ENCODE data around the gene PHAF1. TPM values are rescaled to one million over a fixed set of nuclear protein-coding genes. Genes with fewer than 3 reads are reported as not detected.

Gene PHAF1
- total and polyA plus RNA-seq, 2 of the 13 experiments (the other 11 are each of a cell fraction or from before 2014, with no cell fraction given), result 48.3 to 174 TPM

DNA sequence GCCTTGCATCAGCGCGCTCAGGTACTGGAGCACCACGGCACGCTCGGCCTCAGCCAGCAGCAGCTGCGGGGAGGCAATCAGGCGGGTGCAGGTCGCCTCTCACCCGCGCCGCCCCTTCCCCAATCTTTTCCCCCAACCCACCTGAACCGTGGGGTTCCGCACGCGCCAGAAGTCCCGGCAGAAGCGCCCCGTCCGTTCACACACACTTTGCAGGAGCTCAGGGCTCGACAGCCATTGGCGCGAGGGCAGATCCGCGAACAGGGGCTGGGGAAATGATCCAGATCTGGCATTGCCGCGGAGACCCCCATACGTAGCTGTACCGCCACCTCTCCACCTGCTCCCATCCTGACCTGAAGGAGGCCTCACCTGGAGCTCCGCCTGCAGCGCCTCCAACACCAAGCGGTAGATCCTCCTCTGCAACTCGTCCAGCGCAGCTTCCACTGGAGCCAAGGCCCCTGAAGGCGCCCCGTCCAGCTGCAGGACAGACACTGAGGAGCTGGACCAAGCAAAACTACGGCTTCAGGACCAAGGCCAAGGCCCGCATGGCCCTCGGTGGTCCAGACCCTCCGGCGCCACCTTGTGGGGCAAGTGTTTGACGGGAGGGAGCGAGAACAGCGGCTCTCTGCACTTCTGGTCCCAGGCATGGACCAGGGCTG is 75.4 kb downstream of the PHAF1 start (continued):
- TF ChIP-seq TSC22D2 (CRISPR knock-in tag; IDR thresholded peaks at IDR 0.05; ENCODE audit: borderline replicate concordance) (peak; percentile 96), MIER3 (CRISPR knock-in tag; IDR thresholded peaks at IDR 0.05; ENCODE audit: borderline replicate concordance) (peak; percentile 93; the same call in 1 of the 2 replicates), ZNF431 (CRISPR knock-in tag; IDR thresholded peaks at IDR 0.05; ENCODE audit: borderline replicate concordance, low read depth) (peak; percentile 20; the same call in 1 of the 2 replicates), MIXL1 (CRISPR knock-in tag; IDR thresholded peaks at IDR 0.05) (peak; percentile 93), ESRRA (CRISPR knock-in tag; IDR thresholded peaks at IDR 0.05; ENCODE audit: low read depth) (peak; percentile 81; the same call in 1 of the 2 replicates), ELF1 (CRISPR knock-in tag; IDR thresholded peaks at IDR 0.05) (peak; percentile 67; the same call in 1 of the 2 replicates), SP1 (IDR thresholded peaks at IDR 0.05) (no peak), SP1 (CRISPR knock-in tag; IDR thresholded peaks at IDR 0.05) (peak; percentile 60), SMC3 (IDR thresholded peaks at IDR 0.05; ENCODE audit: low read length) (peak; percentile 80; the same call in 1 of the 2 replicates), ZNF207 (IDR thresholded peaks at IDR 0.05; ENCODE audit: borderline replicate concordance) (no peak), ZNF331 (CRISPR knock-in tag; IDR thresholded peaks at IDR 0.05) (peak; percentile 96), CBX5 (CRISPR knock-in tag; IDR thresholded peaks at IDR 0.05; ENCODE audit: borderline replicate concordance) (peak; percentile 95; the same call in 1 of the 2 replicates)
- TF ChIP-seq, protein P1, sequence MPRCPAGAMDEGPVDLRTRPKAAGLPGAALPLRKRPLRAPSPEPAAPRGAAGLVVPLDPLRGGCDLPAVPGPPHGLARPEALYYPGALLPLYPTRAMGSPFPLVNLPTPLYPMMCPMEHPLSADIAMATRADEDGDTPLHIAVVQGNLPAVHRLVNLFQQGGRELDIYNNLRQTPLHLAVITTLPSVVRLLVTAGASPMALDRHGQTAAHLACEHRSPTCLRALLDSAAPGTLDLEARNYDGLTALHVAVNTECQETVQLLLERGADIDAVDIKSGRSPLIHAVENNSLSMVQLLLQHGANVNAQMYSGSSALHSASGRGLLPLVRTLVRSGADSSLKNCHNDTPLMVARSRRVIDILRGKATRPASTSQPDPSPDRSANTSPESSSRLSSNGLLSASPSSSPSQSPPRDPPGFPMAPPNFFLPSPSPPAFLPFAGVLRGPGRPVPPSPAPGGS (CRISPR knock-in tag; IDR thresholded peaks at IDR 0.05), result peak; percentile 77
- TF ChIP-seq, protein P2, sequence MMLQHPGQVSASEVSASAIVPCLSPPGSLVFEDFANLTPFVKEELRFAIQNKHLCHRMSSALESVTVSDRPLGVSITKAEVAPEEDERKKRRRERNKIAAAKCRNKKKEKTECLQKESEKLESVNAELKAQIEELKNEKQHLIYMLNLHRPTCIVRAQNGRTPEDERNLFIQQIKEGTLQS (CRISPR knock-in tag; IDR thresholded peaks at IDR 0.05), result peak; percentile 77
- TF ChIP-seq, protein P3, sequence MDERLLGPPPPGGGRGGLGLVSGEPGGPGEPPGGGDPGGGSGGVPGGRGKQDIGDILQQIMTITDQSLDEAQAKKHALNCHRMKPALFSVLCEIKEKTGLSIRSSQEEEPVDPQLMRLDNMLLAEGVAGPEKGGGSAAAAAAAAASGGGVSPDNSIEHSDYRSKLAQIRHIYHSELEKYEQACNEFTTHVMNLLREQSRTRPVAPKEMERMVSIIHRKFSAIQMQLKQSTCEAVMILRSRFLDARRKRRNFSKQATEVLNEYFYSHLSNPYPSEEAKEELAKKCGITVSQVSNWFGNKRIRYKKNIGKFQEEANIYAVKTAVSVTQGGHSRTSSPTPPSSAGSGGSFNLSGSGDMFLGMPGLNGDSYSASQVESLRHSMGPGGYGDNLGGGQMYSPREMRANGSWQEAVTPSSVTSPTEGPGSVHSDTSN (CRISPR knock-in tag; IDR thresholded peaks at IDR 0.05), result no peak
- TF ChIP-seq, protein P4, sequence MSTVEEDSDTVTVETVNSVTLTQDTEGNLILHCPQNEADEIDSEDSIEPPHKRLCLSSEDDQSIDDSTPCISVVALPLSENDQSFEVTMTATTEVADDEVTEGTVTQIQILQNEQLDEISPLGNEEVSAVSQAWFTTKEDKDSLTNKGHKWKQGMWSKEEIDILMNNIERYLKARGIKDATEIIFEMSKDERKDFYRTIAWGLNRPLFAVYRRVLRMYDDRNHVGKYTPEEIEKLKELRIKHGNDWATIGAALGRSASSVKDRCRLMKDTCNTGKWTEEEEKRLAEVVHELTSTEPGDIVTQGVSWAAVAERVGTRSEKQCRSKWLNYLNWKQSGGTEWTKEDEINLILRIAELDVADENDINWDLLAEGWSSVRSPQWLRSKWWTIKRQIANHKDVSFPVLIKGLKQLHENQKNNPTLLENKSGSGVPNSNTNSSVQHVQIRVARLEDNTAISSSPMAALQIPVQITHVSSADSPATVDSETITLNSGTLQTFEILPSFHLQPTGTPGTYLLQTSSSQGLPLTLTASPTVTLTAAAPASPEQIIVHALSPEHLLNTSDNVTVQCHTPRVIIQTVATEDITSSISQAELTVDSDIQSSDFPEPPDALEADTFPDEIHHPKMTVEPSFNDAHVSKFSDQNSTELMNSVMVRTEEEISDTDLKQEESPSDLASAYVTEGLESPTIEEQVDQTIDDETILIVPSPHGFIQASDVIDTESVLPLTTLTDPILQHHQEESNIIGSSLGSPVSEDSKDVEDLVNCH (CRISPR knock-in tag; IDR thresholded peaks at IDR 0.05), result no peak
- TF ChIP-seq, protein P5, sequence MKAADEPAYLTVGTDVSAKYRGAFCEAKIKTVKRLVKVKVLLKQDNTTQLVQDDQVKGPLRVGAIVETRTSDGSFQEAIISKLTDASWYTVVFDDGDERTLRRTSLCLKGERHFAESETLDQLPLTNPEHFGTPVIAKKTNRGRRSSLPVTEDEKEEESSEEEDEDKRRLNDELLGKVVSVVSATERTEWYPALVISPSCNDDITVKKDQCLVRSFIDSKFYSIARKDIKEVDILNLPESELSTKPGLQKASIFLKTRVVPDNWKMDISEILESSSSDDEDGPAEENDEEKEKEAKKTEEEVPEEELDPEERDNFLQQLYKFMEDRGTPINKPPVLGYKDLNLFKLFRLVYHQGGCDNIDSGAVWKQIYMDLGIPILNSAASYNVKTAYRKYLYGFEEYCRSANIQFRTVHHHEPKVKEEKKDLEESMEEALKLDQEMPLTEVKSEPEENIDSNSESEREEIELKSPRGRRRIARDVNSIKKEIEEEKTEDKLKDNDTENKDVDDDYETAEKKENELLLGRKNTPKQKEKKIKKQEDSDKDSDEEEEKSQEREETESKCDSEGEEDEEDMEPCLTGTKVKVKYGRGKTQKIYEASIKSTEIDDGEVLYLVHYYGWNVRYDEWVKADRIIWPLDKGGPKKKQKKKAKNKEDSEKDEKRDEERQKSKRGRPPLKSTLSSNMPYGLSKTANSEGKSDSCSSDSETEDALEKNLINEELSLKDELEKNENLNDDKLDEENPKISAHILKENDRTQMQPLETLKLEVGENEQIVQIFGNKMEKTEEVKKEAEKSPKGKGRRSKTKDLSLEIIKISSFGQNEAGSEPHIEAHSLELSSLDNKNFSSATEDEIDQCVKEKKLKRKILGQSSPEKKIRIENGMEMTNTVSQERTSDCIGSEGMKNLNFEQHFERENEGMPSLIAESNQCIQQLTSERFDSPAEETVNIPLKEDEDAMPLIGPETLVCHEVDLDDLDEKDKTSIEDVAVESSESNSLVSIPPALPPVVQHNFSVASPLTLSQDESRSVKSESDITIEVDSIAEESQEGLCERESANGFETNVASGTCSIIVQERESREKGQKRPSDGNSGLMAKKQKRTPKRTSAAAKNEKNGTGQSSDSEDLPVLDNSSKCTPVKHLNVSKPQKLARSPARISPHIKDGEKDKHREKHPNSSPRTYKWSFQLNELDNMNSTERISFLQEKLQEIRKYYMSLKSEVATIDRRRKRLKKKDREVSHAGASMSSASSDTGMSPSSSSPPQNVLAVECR (CRISPR knock-in tag; IDR thresholded peaks at IDR 0.05; ENCODE audit: borderline replicate concordance), result peak; percentile 95
- TF ChIP-seq, protein P6, sequence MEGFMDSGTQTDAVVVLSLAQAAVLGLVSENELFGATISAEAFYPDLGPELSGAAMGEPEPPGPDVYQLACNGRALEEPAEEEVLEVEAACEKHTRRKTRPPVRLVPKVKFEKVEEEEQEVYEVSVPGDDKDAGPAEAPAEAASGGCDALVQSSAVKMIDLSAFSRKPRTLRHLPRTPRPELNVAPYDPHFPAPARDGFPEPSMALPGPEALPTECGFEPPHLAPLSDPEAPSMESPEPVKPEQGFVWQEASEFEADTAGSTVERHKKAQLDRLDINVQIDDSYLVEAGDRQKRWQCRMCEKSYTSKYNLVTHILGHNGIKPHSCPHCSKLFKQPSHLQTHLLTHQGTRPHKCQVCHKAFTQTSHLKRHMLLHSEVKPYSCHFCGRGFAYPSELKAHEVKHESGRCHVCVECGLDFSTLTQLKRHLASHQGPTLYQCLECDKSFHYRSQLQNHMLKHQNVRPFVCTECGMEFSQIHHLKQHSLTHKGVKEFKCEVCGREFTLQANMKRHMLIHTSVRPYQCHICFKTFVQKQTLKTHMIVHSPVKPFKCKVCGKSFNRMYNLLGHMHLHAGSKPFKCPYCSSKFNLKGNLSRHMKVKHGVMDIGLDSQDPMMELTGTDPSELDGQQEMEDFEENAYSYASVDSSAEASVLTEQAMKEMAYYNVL (CRISPR knock-in tag; IDR thresholded peaks at IDR 0.05; ENCODE audit: borderline replicate concordance), result peak; percentile 91; the same call in 1 of the 2 replicates

All from HepG2 (cell line).